ENCODE results near the gene LAMA4.

The LAMA4 gene

DNA sequence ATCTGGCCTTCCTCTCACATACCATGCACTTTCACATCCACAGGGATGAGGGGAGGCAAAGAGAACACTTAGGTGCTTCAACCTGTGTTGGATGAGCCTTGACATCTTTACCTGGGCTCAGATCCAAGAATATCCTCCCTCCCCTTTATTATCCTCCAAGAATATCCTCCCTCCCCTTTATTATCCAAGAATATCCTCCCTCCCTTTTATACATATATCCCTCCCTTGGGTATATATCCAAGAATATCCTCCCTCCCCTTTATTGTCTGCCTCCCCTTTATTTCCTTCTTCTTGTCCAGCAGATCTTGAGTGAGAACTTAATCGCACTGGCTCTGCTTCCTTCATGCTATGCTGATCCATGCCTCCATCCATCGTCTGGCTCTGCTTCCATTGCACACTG lies 30.3 kb downstream of the LAMA4 start:
- H3K4me3 ChIP-seq (ENCODE audit: low read depth, low read length): no peak overlapping the region
- no peak for DNase-seq
- H3K4me1 ChIP-seq: no peaks in the 10 kb centered on the region
- H3K9me3 ChIP-seq: no peaks in the 10 kb centered on the region
- H3K27me3 ChIP-seq: no peaks in the 10 kb centered on the region
- no peaks in the 10 kb centered on the region for H3K36me3 ChIP-seq
- TF ChIP-seq, protein P1, sequence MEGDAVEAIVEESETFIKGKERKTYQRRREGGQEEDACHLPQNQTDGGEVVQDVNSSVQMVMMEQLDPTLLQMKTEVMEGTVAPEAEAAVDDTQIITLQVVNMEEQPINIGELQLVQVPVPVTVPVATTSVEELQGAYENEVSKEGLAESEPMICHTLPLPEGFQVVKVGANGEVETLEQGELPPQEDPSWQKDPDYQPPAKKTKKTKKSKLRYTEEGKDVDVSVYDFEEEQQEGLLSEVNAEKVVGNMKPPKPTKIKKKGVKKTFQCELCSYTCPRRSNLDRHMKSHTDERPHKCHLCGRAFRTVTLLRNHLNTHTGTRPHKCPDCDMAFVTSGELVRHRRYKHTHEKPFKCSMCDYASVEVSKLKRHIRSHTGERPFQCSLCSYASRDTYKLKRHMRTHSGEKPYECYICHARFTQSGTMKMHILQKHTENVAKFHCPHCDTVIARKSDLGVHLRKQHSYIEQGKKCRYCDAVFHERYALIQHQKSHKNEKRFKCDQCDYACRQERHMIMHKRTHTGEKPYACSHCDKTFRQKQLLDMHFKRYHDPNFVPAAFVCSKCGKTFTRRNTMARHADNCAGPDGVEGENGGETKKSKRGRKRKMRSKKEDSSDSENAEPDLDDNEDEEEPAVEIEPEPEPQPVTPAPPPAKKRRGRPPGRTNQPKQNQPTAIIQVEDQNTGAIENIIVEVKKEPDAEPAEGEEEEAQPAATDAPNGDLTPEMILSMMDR (IDR thresholded peaks at IDR 0.05; ENCODE audit: low read depth, low read length): no peak

DNA sequence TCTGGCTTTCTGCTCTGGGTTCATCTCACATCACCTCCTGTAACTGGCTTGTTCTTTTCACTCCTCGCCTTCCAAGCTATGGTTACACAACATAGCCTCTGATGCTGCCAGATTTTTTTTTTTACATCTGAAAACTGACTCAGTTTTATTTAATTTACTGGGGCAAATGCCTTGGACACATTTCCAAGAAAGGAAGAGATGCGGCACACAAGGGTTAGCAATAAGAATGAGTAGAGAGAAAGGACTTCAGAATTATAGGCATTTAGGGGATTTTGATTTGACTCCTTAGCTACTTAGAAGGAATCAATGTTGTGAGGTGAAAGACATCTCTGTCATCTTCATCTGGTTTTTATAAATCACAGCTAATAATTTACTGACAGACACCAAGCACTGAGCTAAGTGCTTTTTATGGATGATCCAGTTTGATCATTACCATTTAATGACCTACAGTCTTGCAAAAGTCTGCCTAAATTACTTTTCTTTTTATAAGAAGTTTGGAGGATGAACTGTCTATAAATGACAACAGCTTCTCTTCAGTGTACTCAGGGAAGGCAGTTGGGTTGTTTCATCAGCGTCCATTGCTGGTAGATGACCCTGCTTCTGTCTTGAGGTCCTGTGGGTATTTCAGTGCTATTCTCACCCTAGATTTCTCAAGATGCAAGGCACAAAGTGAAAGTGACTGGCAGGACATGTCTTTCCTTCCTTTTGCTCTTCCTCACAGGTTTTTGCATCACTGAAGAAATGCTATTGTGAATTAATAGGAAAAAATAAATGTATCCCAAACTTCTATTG lies 31.1 kb downstream of the LAMA4 start:
- TF ChIP-seq, protein P1 (IDR thresholded peaks at IDR 0.05; ENCODE audit: low read depth, low read length): no peak

DNA sequence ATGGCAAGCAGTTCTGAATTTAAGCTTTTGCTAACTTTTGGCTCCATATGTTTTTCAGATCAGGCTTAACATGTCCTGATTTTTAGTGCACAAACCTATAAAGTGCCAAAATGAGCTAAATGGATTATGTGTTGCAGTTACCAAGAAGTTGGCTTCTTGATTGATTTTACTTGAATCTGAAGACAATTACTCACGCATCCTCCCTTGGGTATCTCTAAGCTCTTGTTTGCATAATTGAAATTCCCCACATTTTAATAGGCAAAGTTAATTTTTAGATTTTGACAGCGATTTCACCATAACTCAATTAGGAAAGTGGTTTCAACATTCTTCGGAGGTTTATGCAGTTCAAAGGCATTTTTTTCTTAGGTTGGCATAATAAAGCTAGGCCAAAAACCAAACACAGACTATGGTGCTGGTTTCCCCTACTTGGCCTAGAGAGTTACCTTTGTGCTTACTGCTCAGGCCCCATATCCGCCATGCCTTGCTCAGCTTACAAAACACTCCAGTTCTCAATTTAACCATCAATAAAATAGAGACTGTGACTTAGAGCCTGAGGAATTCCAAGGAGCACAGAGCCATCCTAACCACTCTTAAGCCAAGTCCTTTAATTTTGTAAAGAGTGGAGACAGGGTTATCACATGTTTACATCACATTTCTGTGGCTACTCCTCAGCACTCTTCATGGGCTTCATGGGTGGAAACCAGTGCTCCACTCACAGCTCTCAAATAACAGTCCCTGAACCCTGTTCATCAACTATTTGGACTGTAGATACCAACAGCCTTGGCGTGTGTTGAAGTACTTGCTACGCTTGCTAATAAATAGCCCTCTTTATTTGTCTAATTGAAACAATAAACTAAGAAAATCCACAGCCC lies 32.1 kb downstream of the LAMA4 start:
- H3K9me3 ChIP-seq: no peaks in the 10 kb centered on the region
- H3K4me1 ChIP-seq: peaks cover under 1% of the 10 kb centered on the region
- H3K4me3 ChIP-seq (ENCODE audit: low read depth, low read length): no peak overlapping the region
- no peaks in the 10 kb centered on the region for H3K27me3 ChIP-seq
- no peaks in the 10 kb centered on the region for H3K36me3 ChIP-seq
- DNase-seq: no peak
- TF ChIP-seq, protein P1 (IDR thresholded peaks at IDR 0.05; ENCODE audit: low read depth, low read length): no peak

More for the DNA sequence above, 31.1 kb downstream of the LAMA4 start:
- no peak for DNase-seq
- Histone ChIP-seq H3K4me1 (no peaks in the 10 kb centered on the region), H3K27me3 (no peaks in the 10 kb centered on the region), H3K4me3 (ENCODE audit: low read depth, low read length) (no peak overlapping the region), H3K9me3 (no peaks in the 10 kb centered on the region), H3K36me3 (no peaks in the 10 kb centered on the region)

DNA sequence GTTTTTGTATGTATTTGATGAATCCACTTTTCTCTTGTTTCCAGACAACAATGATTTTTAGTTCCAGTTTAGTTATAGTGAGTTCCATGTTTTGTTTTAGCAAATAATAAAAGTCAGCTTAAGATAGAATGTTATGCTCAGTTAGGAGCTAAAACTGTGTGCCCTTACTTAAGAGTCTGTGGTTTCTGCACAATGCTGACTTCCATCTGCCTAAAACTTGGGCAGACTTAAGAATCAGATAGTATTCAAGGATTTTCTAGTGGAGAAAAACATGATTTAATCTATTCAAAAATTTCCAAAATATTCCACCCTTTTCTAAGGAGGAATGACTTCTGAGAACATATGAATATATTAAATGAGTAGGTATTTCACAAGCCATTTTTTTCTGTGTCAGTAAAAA lies 32.8 kb downstream of the LAMA4 start:
- Histone ChIP-seq H3K4me1 (peaks cover 7% of the 10 kb centered on the region), H3K4me3 (ENCODE audit: low read depth, low read length) (no peak overlapping the region), H3K9me3 (no peaks in the 10 kb centered on the region), H3K27me3 (no peaks in the 10 kb centered on the region), H3K36me3 (no peaks in the 10 kb centered on the region)
- TF ChIP-seq, protein P1 (IDR thresholded peaks at IDR 0.05; ENCODE audit: low read depth, low read length): no peak
- DNase-seq: no peak

DNA sequence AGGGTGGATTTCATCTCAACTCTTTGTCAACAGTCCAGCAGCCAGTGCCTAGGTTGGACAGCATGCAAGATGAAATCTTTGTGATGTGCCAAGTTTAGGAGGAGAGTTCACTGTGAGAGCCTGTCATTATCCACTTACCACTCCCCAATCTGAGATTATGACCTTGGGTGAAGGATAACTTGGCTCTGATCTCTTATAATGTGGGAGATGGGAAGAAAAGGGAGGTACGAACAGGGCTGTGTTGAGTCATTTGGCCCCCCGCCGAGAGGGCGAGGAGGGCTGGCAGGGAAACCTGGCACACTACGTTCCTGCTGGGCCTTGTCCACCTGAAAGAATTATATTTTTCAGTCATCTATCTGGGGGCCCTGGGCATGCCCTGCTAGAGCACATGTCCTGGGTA lies 35.8 kb downstream of the LAMA4 start:
- TF ChIP-seq, protein P1 (IDR thresholded peaks at IDR 0.05; ENCODE audit: low read depth, low read length): no peak
- Histone ChIP-seq H3K27me3 (no peaks in the 10 kb centered on the region), H3K36me3 (no peaks in the 10 kb centered on the region), H3K9me3 (no peaks in the 10 kb centered on the region), H3K4me1 (peaks cover 18% of the 10 kb centered on the region), H3K4me3 (ENCODE audit: low read depth, low read length) (no peak overlapping the region)
- no peak for DNase-seq

All from BE2C (cell line).